SKM-1 (cell line): ENCODE results near the gene RNU4-1.

Source experiments
- DNase-seq: peaks from one replicate; lab custom pipeline; 2025; ENCODE audit not compliant: unreplicated experiment; lab: John Stamatoyannopoulos, UW

RNU4-1 gene

GRCh38 chr12:120290609-120291305, 2.3 kb downstream of the RNU4-1 start:
- no peak for DNase-seq

DNA sequence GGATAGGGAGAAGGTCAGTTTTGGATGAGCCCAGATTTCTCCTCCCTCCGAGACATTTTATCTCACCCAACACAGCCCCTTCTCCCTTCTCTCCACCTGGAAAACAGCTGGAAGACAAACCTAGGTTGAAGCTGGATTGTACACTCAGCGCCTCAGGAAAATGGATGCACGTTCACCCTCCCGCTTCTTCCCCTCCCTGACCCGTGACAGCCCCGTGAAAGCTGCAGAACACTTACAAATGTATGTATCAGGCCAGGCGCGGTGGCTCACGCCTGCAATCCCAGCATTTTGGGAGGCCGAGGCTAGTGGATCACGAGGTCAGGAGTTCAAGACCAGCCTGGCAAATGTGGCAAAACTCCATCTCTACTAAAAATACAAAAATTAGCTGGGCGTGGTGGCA, 5.5 kb downstream of the RNU4-1 start:
- no peak for DNase-seq

- no peak for DNase-seq
These were observed 6.1 kb downstream of the RNU4-1 start for GRCh38 chr12:120286768-120287490.

DNA sequence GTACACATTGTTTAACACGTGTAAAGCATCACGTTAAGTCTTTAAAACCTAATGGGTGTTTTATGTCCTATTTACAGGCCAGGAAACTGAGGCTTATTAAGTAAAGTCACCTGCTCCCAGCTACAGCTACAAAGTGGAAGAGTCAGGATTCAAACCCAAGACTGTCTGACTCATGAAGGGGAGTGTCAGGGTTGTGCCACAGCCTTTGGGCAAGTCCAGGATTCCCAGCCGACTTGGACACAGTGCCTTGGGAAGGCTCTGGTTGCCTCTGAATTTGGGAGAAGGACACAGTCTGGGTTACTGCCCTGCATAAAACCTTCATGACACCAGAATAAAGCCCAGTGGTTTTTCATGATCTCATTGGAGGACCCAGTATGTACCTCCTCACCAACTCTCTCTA, 8.7 kb downstream of the RNU4-1 start:
- DNase-seq: no peak

GRCh38 chr12:120283318-120283717, 9.7 kb downstream of the RNU4-1 start:
- no peak for DNase-seq

- no peak for DNase-seq
These were observed 14.6 kb downstream of the RNU4-1 start for GRCh38 chr12:120278137-120279069.

- DNase-seq: no peak
These were observed 16.3 kb downstream of the RNU4-1 start for GRCh38 chr12:120276734-120277133.

DNA sequence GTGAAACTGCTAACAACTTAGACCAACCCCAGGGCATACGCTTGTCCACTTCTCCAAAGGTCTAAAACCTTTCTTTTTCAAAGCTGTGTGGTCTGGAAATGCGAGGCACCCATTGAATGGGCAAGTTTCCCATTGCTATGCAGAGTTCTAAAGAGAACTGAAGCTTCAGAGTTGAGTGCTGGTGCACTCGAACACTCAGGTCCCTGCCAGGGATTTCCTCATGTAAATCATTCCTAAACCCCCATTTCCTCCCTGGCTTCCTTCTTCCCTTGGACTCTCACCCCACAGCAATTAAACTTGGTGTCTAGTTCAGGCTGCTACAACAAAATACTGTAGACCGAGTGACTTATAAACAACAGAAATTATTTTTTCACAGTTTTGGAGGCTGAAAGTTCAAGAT, 25.3 kb downstream of the RNU4-1 start:
- no peak for DNase-seq

- DNase-seq: no peak
These were observed 26.7 kb downstream of the RNU4-1 start for GRCh38 chr12:120266180-120266870.

DNA sequence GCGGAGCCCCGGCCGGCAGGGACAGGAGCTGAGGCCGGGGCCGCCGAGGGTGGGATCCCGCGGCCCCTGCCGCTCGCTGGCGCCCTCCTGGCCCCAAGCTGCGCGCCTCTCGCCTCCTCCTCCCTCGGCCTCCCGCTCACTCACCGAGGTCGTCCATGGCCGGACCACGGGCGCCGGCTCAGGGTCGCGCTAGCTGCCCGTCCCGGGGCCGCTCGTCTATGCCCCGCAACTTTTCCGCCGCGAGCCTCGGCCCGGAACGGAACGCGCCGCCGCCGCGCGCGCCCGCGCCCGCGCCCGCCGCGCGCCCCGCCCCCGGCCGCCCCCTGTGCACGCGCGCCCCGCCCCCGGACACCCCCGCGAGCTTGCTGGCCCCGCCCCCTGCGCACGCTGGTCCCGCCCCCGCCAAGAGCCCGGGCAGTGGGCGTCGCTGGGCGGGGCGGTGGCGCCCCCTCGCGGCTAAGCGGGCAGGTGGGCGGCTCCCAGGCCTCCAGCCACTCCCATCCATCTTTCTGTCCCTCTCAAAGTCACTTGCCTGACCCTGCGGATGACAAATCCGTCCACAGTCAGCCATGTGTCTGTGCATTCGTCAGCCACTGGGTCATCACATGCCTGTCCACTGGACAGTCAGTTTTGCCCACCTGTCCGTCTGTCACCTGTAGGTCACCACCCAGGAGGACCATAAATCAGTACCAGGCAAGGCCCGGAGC, 27.4 kb downstream of the RNU4-1 start, which contains the start of gene PXN:
PXN (minus strand) TSS at position 258 of the 707 bp plus-strand sequence; CDS start at position 157, 101 bp downstream.
- no peak for DNase-seq

DNA sequence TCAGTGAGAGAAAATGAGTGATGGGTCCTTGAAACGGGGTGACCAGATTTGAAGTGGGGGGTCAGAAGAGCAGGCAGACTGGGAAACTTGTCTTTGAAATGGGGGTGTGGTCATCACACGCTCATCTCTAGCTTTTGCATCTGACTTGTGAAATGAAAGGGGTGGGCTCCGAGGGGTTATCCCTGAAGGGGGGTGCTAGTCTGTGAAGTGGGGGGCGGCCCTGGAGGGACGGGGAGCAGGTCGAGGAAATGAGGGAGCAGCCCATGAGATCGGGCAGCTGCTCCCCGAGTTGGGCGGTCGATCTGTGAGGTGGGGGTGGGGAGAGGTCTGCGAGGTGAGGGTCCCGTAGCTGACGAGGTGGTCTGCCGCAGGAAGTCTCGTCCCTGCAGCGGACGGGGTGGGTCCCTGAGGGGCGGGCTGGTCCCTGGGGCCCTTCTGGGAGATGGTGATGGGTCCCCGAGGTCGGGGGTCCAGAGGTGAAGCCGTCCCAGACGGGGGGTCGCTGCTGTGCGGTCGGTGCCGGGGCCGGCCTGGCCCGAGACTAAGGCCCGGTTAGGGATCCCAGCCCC, 28.0 kb downstream of the RNU4-1 start:
- DNase-seq: no peak

- DNase-seq: no peak
These were observed 28.7 kb downstream of the RNU4-1 start for GRCh38 chr12:120264086-120264903.

- no peak for DNase-seq
These were observed 29.3 kb downstream of the RNU4-1 start for GRCh38 chr12:120263748-120264085.

DNA sequence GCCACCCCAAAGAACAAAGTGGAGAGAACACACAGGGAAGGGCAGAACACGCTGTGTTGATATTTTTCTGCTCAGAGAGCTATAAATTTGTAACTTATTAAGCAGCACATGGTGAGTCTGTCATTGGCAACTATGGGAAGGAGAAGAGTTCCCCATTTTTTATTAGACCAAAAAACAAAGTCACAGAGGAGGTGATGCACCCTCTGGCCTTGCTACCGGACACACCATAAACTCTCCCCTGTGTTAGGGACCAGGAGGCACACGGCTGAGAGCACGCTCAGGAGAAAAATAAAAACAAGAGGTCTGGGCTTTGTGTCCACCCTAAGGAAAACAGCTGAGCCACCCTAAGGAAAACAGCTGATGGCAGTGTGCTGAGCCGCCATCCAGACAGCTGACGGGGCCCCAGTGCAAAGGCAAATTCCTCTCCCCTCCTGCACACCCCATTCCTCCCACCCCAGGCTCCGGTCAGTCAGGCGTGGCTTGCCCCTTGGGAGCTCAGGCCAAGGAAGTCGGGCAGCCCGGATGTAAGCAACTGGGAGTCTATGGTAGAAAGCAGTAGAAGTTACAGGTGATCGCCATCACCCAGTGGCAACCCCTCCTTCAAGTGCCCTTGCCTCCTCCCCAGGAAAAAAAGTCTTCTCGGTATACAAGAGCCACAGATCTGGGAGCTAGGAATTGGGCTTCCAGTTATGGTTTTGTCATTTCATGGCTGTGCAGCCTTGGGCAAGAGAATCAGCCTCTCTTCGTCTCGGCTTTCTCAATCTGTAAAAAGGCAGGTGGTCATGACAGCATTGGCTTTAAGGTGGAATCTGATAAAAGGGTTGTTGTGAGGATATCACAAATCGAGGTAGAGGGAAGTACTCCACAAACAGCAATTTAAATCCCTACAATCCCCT, 29.9 kb downstream of the RNU4-1 start:
- no peak for DNase-seq

DNA sequence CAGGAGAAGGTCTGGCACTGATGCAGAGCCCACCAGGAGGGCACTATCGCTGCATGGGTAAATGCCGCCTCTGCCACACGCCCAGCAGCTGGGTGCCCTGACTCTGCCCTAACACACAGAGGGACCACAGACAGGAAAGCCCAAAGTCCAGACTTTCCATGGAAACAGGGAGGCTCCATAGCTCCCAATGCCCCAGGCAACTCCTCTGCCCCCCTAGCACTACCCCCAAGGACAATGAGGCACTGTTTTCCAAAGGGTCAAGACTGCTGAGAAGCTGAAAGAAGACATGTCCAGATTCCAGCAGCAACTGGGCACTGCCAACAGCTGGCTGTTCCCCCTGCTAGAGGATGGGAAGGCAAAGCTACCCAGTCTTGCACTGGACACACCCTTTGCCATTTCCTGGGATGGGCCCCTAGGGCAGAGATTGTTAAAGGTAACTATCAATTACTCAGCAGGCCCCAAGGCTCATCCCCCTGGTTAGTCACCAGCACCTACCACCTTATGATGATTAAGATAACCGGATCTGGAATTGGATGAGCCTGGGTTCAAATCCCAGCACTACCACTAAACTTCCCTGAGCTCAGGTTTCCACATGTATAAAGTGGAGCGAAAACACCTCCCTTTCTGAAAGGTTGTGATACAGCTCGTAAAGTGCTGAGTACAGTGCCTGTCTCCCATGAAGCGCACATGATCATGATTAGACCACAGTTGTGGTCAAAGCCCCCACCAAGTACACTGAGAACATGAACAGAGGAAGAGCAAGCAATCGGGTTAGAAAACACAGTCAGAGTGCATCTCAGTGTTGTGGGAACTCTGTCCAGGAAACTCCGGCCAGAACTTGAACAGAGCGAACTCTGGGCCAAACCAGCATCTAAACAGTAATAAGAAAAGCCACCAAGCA, 30.8 kb downstream of the RNU4-1 start:
- DNase-seq: no peak

GRCh38 chr12:120260607-120261006, 32.4 kb downstream of the RNU4-1 start:
- no peak for DNase-seq
